ENCODE data around the gene DEPDC5. TPM values are rescaled to one million over a fixed set of nuclear protein-coding genes. Genes with fewer than 3 reads are reported as not detected.

The DEPDC5 gene
- polyA plus RNA-seq, 1 experiment = 14.3 TPM

- no peak for TF ChIP-seq CTCF (IDR thresholded peaks at IDR 0.05; ENCODE audit: low read depth, low read length)
- no peaks in the 10 kb centered on the region for H3K9me3 ChIP-seq (ENCODE audit: control insufficient read depth, insufficient read depth, low read length)
- CTCF ChIA-PET = interaction anchor here (1.0 kb wide), 1 partner anchor 152 kb away, joined by 3 read pairs; no protein-coding TSS in a partner anchor
- H3K27me3 ChIP-seq (ENCODE audit: control insufficient read depth, insufficient read depth, low read length) = no peaks in the 10 kb centered on the region
- DNase-seq (ENCODE audit: low read depth, low spot score) = no peak
- H3K27ac ChIP-seq (ENCODE audit: low read depth, low read length) = no peak overlapping the region
- no peak overlapping the region for H3K4me3 ChIP-seq (ENCODE audit: low read depth, low read length)
- POLR2A ChIA-PET = interaction anchor here (0.6 to 0.8 kb wide), 2 partner anchors 9 to 16 kb away, joined by 4 read pairs; no protein-coding TSS in a partner anchor
These were observed 64.9 kb downstream of the DEPDC5 start for GRCh38 chr22:31818481-31819392.

- H3K27ac ChIP-seq (ENCODE audit: low read depth, low read length) = no peak overlapping the region
- no peaks in the 10 kb centered on the region for H3K9me3 ChIP-seq (ENCODE audit: control insufficient read depth, insufficient read depth, low read length)
- DNase-seq (ENCODE audit: low read depth, low spot score) = no peak
- ChIA-PET CTCF (no interaction called here), POLR2A (no interaction called here)
- no peak for TF ChIP-seq CTCF (IDR thresholded peaks at IDR 0.05; ENCODE audit: low read depth, low read length)
- H3K27me3 ChIP-seq (ENCODE audit: control insufficient read depth, insufficient read depth, low read length) = no peaks in the 10 kb centered on the region
- H3K4me3 ChIP-seq (ENCODE audit: low read depth, low read length) = no peak overlapping the region
These were observed 66.8 kb downstream of the DEPDC5 start for GRCh38 chr22:31820655-31821054.

- no peaks in the 10 kb centered on the region for H3K9me3 ChIP-seq (ENCODE audit: control insufficient read depth, insufficient read depth, low read length)
- ChIA-PET POLR2A (no interaction called here), CTCF (no interaction called here)
- H3K4me3 ChIP-seq (ENCODE audit: low read depth, low read length) = no peak overlapping the region
- no peaks in the 10 kb centered on the region for H3K27me3 ChIP-seq (ENCODE audit: control insufficient read depth, insufficient read depth, low read length)
- no peak for DNase-seq (ENCODE audit: low read depth, low spot score)
- TF ChIP-seq CTCF (IDR thresholded peaks at IDR 0.05; ENCODE audit: low read depth, low read length) = no peak
- H3K27ac ChIP-seq (ENCODE audit: low read depth, low read length) = no peak overlapping the region
These were observed 67.8 kb downstream of the DEPDC5 start for GRCh38 chr22:31821572-31821971.

GRCh38 chr22:31822523-31822922, 68.7 kb downstream of the DEPDC5 start:
- H3K9me3 ChIP-seq (ENCODE audit: control insufficient read depth, insufficient read depth, low read length) = no peaks in the 10 kb centered on the region
- no peak overlapping the region for H3K27ac ChIP-seq (ENCODE audit: low read depth, low read length)
- H3K4me3 ChIP-seq (ENCODE audit: low read depth, low read length) = no peak overlapping the region
- POLR2A ChIA-PET = no interaction called here
- DNase-seq (ENCODE audit: low read depth, low spot score) = no peak
- no peaks in the 10 kb centered on the region for H3K27me3 ChIP-seq (ENCODE audit: control insufficient read depth, insufficient read depth, low read length)
- no peak for TF ChIP-seq CTCF (IDR thresholded peaks at IDR 0.05; ENCODE audit: low read depth, low read length)
- CTCF ChIA-PET = no interaction called here

- H3K27ac ChIP-seq (ENCODE audit: low read depth, low read length) = no peak overlapping the region
- CTCF ChIA-PET = interaction anchor here (1.6 kb wide), 1 partner anchor 145 kb away, joined by 4 read pairs; no protein-coding TSS in a partner anchor
- no peak overlapping the region for H3K4me3 ChIP-seq (ENCODE audit: low read depth, low read length)
- H3K27me3 ChIP-seq (ENCODE audit: control insufficient read depth, insufficient read depth, low read length) = no peaks in the 10 kb centered on the region
- POLR2A ChIA-PET = no interaction called here
- no peaks in the 10 kb centered on the region for H3K9me3 ChIP-seq (ENCODE audit: control insufficient read depth, insufficient read depth, low read length)
- no peak for TF ChIP-seq CTCF (IDR thresholded peaks at IDR 0.05; ENCODE audit: low read depth, low read length)
- DNase-seq (ENCODE audit: low read depth, low spot score) = no peak
These were observed 71.7 kb downstream of the DEPDC5 start for GRCh38 chr22:31825513-31825912.

Data from AG04450 (cell line).